HG02678 (cell line): ENCODE data around the gene MTA1.
A peak's percentile ranks its signal among the peaks of the same experiment; 100 is the strongest.

Source experiments
- ATAC-seq: cut with Tn5 transposase; IDR thresholded peaks from one replicate; pipeline ENCODE4 v1.9.1; 2021; ENCODE audit warnings: mild to moderate bottlenecking, moderate library complexity; ENCODE audit not compliant: unreplicated experiment

Gene MTA1

DNA sequence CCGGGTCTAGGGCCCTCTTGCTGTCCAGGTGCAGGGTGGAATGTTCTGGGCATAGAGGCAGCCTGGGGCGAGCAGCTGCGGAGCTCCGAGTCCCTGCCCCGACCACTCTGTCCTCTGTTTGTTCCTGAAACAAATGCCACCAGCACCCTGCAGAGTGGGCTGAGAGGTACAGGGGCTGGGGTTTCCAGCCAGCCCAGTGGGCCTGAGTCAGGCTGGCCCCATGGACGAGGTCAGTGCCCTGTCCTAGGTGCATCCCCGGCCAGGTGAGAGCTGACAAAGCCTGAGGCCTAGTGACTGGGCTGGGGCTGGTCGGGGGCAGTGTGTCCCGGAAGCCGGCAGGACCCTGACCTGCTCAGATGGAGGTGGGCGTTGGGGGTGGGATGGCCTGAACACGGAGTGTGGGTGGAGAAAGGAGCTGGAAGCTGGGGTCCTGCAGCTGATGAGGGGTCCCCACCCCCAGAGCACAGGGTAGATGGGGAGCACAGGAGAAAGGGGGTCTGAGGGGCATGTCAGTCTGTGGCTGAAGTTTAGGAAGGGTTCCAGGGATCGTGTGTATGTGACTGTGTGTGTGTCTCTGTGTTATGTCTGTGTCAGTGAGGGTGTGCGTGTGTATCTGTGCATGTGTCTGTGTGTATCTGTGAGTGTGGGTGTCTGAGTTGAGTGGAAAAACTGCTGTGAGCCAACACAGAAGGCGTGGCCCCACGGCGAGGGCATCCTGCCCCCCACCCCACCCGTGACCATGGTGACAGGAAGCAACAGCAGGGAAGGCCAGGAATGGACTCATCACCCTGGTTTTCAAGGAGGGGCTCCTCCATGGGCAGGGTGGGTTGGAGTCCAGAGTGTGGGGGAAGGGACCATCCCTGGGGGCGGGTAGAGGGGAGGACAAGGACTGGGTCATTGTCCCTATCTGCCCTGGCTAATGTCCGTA, 64.7 kb downstream of the MTA1 start:
- no peak for ATAC-seq

GRCh38 chr14:105484997-105485393, 65.4 kb downstream of the MTA1 start:
- no peak for ATAC-seq

GRCh38 chr14:105485739-105486162, 66.1 kb downstream of the MTA1 start:
- no peak for ATAC-seq

GRCh38 chr14:105486163-105486973, 66.7 kb downstream of the MTA1 start, which contains the start of gene CRIP1:
Gene CRIP1, plus strand, starts transcription at chr14:105486886. Its CDS starts 374 bp downstream, at chr14:105487260.
- no peak for ATAC-seq

DNA sequence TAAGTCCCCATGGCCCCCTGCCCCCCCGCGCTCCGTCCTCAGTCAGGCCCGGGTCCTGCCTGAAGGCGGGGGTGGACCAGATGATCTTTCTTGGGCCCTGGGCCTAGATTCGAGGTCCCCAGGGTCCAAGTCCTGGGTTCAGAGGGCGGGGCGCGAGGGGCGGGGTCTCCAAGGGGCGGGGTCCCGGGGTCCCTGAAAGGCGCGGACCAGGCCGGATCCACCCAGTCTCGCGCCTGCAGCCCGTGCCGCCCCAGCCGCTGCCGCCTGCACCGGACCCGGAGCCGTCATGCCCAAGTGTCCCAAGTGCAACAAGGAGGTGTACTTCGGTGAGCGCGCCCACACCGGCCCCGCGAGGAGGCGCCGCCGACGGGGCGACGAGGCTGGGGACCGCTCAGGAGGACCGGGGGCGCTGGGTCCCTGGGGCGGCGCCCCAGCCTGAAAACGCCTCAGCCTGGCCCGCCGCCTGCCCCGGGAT, 67.4 kb downstream of the MTA1 start:
- ATAC-seq: no peak

GRCh38 chr14:105487449-105487985, 67.9 kb downstream of the MTA1 start:
- no peak for ATAC-seq

DNA sequence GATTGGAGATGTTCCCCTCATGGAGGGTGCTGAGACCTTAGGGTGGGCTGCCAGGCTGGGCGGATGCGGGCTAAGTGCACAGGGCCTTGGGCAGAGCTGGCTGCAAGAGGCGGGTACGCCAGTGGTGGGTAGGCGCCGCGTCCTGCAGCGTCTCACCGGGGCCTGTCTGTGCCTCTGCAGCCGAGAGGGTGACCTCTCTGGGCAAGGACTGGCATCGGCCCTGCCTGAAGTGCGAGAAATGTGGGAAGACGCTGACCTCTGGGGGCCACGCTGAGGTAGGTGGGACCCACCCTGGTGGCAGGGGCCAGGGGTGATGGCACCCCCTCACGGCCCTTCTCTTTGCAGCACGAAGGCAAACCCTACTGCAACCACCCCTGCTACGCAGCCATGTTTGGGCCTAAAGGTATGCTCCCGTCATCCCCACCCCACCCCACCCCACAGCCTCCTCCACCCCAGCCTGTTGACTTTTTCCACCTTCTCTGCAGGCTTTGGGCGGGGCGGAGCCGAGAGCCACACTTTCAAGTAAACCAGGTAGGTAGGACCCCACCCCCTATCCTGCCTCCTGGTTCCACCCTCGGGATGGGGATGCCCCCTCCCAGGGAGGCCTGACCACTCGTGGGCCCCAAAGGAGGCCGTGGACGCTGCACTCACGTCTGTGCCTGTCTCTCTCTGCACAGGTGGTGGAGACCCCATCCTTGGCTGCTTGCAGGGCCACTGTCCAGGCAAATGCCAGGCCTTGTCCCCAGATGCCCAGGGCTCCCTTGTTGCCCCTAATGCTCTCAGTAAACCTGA, 68.6 kb downstream of the MTA1 start:
- ATAC-seq: no peak

- ATAC-seq: no peak
These were observed 69.3 kb downstream of the MTA1 start for GRCh38 chr14:105488781-105489541.

DNA sequence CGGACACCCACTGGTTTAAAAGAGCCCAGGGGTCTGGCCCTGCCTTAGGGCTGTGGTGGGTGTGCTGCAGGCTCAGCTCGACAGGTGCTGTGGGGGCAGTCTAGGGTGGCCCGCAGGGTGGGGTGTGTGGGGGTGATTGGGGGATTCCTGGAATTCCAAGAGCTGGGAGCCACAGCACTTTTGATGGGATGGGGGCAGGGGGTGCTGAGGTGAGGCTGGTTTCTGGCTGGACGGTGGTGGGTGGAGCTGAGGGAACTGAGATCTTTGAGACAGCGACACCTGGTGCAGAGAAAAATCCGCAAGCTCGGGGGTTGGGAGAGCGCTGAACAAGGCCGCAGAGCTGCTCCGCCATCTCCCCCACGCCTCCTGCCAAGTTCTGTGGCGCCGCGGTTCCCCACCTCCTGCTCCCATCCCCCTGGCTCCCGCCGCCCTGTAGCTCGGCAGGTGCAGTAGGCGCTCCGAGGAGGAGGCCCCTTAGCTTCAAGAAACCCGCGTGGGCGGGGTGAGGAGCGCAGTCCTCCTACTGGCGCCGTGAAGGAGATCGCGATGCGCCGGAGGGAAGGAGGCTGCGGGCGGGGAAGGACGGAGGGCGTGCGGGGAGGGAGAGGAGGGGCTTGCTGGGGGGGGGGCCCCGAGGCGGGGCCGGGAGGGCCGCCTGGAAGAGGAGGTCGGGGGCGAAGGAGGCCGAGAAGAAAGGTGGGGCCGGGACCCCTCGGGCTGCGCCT, 70.1 kb downstream of the MTA1 start:
- ATAC-seq: no peak

- ATAC-seq: peak; percentile 1
These were observed 70.6 kb downstream of the MTA1 start for GRCh38 chr14:105490267-105490571.

DNA sequence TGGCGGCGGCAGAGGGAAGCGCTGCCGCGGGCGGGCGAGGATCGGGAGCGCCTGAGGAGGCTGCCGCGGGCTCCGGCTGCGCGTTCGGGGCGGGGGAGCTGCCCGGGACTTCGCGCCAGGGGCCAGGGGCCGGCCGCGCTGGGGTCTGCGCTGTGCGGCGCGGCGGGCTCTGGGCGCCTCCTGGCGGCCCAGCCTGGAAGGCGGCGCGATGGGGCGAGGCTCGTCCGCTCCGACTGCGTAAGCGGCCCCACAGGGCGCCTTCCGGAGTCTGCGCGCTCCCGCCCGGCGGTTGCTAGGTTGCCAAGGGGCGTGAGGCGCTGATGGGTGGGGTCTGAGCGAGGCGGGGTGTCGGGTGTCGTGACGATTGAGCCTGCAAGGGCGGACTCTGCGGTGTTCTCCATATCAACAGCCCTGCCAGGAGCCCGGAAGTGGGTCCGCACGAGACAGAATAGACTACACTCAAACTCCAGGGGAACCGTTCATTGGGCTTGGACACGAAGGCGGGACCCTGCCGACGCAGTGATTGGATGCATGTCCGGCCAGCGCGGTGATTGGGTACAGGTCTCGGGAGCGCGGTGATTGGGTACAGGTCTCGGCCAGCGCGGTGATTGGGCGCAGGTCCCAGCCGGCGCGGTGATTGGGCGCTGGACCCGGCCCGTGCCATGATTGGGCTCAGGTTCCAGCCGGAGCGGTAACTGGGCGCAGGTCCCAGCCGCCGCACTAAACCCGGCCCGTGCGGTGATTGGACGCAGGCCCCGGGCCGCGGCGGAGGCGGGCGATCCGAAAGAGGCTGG, 71.1 kb downstream of the MTA1 start, which contains the start of gene TEDC1:
Gene TEDC1 (plus strand): TSS at position 675 of the 794 bp plus-strand sequence. CDS start 130 bp downstream, outside the sequence.
- peak; percentile 66 for ATAC-seq

GRCh38 chr14:105491366-105491973, 71.8 kb downstream of the MTA1 start:
- ATAC-seq: no peak

- no peak for ATAC-seq
These were observed 72.7 kb downstream of the MTA1 start for GRCh38 chr14:105492031-105492970.

GRCh38 chr14:105492971-105493871, 73.6 kb downstream of the MTA1 start:
- ATAC-seq: no peak

GRCh38 chr14:105493921-105494605, 74.4 kb downstream of the MTA1 start:
- ATAC-seq: no peak
